GM21367 (cell line): ENCODE measurements around the gene ANO3.

Experiments used
- ATAC-seq: cut with Tn5 transposase; IDR thresholded peaks from one replicate; pipeline ENCODE4 v1.9.1; 2021; ENCODE audit not compliant: unreplicated experiment

Gene ANO3

DNA sequence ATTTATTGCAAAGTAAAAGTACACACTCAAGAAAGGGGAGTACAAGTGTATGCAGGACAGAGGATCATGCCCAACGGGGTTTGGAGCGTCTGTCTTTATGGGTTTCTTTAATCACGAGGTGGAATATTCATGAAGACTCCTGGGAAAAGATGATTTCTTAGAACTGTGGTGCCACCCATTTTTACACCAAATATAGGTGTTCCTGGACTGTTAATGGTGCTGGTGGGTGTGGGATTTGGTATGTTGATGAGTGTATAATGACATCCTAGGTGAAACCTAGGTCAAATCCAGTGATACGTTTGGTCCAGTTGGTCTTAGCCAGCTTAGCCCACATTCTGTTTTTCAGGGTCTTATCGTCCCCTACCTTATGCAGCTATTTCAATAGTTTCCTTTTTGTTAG lies 21.1 kb downstream of the ANO3 start:
- no peak for ATAC-seq

GRCh38 chr11:26359055-26359454 lies 27.1 kb downstream of the ANO3 start:
- no peak for ATAC-seq

DNA sequence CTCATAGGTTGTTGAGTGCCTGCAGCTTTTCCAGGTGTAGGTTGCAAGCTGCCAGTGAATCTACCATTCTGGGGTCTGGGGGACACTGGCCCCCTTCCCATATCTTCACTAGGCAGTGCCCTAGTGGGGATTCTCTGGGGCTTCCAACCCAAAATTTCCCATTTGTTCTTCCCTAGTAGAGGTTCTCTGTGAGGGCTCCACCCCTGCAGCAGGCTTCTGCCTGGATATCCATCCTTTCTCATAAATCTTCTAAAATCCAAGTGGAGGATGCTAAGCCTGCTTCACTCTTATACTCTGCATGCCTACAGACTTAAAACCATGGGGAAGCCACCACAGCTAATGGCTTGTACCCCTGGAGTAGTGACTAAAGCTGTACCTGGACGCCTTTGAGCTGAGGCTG lies 33.4 kb downstream of the ANO3 start:
- no peak for ATAC-seq

DNA sequence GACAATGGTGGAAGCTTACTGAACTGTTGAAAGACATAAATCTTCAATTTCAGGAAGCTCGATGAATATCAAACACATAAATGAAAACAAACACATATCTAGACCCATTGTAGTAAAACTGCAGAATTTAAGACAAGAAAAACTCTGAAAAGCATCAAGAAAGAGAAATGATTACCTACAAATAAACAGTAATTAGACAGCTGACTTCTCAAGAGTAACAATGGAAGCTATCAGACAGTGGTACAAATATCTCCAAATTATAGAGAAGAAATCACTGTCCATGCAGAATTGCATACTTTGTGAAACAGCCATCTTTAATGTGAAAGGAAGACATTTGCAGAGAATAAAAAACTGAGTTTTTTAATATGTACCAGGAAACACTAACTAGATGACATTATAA lies 45.7 kb downstream of the ANO3 start:
- ATAC-seq, result no peak

DNA sequence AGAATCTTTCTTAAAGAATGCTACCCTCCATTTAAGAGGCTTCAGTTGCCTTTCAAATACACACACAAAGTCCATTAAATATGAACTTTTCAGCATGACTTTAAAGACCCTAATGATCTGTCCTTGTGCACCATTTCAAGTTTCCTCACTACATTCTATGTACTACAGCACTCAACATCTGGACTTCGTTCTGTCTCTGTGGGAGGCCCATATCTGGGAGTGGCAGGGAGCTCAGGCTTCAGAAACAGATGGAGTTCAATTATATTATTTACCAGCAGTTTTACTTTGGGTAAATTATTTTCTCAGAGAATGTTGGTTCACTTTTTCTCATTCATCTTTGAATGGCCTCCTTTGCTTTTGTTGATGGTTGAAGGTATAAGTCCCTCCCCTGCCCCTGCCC lies 67.4 kb downstream of the ANO3 start:
- ATAC-seq, result no peak

GRCh38 chr11:26410706-26411366 lies 78.9 kb downstream of the ANO3 start:
- no peak for ATAC-seq

DNA sequence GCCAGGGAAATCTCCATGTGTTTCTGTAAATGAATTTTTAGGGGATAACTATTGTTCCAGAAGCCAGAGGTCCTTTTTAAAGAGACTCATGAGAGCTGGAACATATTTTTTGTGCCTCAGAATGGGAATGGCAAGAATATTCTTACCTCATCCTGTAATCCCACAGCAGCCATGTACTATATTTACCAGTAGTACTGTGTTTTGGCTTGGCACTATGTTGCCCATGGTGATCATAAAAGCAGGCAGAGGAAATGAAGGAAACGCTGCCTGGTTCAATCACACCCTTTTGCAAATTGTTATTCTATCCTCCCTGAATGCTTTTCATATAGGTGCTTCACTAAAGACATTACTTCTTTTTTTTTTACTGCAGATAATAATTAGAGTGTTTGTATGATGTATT lies 81.0 kb downstream of the ANO3 start:
- no peak for ATAC-seq

DNA sequence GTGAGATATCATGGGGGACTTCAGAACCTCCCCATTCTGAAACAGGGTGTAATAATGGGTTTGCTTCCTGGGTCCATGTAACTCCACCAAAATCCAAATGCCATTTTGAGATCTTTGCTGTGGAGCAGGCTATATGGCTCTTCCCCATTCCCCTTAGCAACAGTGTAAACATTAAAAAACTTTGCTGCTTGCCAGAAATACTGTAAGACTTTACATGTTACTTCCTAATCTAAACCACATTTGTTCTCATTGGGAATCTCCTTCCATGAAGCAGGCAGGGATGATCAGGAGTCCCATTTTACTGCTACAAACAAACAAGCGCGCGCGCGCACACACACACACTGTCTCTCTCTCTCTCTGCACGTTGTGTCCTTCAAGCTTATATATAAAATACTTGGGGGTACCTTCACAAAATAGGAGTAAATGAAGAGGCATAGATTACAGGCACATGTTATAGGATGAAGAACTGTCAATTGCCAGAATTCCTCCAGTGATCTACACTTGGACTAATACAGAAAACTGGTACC lies 86.5 kb downstream of the ANO3 start:
- no peak for ATAC-seq

DNA sequence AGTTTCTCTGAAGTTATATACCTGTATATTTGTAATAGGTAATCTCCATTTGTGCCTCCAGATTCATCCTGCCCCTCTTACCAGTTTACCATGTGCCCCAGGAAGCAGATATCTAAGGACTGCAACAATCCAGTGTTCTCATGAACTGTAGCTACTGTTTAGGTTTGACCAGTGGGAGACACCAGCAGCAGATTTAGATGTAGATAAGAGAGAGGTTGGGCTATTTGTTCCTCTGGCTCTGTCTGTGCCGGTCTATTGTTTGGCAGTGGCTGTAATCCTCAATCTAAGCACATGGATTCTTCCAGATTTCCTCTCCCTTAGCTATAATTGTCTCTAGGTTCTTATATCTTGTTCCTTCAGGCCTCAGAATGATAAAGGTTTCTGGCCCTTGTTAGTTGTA lies 88.4 kb downstream of the ANO3 start:
- ATAC-seq, result no peak

DNA sequence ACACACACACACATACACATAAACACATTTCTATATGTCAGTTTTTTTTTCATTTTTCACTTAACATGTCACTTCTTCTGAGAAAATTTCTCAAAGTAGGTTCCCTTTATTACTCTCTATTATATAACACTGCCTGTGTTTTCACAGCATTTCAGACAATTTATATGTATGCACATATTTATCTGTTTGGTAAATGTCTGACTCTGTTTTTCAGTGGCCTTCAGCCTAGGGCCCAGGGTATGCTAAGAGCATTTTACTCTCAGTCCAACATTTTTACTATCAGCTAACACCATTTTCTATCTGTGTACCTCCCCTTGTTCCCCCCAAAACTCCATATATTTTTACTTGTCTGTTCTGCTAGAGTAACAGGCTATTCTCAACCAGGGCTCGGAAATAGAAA lies 92.3 kb downstream of the ANO3 start:
- ATAC-seq, result no peak

GRCh38 chr11:26439854-26440253 lies 107.9 kb downstream of the ANO3 start:
- ATAC-seq, result no peak

- no peak for ATAC-seq
These were observed 110.2 kb downstream of the ANO3 start for GRCh38 chr11:26442131-26442530.

GRCh38 chr11:26443617-26444016 lies 111.7 kb downstream of the ANO3 start:
- no peak for ATAC-seq

DNA sequence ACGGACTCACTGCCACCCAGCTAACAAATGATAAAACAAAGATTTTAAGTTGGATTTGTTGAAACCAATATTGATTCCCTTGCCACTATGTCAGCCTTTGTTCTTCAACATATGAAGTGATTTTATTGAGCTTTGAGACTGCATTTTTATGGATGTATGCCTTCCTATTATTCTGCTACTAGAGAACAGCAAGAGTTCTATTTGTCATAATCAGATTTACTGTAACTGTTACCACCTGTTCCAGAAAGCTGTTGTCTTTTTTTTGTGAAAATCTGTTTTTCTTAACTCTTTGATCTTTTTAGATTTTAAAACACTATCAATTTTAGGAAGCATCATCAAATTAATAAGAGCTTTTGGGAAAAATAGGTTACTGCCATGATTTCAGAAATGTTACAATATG lies 125.7 kb downstream of the ANO3 start:
- ATAC-seq, result no peak

GRCh38 chr11:26465274-26465673 lies 133.3 kb downstream of the ANO3 start:
- ATAC-seq, result no peak

DNA sequence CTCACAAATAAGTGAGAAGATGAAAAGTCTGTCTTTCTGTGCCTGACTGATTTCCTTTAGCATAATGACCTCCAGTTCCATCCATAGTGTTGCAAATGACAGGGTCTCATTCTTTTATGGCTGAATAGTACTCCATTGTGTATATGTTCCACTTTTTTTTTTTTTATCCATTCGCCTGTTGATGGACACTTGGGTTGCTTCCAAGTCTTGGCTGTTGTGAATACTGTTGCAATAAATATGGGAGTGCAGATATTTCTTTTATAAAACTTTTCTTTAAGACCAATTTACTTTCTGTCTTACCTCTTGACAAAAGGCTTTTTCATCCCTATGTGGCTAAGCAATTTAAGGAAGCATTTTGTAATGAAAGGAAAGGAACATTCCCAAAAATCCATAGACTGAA lies 135.6 kb downstream of the ANO3 start:
- ATAC-seq, result no peak

DNA sequence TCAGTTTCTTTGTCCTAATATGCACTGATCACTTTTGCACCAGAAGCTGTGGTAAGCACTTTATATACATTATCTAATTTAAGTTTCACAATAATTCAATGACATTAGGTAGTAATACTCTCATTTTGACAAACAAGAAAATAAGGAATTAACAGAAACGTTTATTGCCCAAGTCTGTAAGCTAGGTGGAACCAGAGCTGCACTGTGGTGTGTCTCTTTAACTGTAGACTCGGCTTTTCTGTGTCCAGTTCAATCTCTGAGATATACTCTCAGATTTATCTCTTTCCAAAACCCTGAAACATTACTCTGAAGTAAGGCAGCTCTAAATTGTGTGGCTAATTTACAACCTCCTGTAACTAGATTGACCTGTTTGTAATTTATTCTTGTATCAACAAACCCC lies 139.1 kb downstream of the ANO3 start:
- no peak for ATAC-seq

DNA sequence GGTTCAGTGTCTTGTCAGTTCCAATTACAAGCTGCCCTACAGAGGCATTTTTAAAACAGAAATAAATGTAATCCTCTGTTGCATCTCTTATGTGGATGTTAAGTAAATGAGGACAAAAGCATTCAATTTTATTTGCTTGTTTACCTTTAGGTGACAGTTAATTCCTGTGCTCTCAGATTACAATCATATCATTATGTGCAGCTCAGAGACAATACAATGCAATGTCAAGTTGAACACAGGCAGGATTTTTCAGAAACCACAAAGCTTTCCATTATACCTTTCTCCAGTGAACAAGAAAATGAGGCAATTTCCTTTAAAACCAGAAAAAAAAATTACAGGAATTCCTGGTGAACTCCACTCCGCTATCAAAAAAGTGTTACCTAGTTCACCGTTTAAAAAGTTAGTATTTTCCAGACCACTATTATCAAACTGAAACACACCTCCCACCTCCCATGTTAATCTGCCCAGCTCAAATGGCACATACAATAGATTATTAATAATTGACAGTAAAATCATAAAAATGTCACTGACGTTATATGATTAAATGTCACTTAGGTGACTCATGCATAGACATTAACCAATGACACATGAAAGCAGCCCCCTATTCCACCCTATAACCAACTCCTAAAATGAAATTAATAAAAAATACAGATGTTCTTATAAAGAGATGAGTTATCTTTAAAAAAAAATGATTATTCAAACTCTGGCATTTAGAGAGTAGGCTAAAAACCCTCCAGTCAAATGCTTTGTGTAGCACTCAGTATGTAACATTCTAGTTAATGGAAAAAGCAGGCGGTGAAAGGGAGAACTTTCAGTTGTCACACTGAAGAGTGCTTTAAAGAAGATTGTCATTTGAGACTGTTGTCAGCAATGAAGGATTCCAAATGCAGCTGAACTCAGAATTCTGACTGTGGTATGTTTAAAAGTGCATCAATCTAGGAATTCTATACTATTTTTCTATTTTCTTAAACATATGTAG lies 141.6 kb downstream of the ANO3 start:
- no peak for ATAC-seq

GRCh38 chr11:26474401-26474800 lies 142.5 kb downstream of the ANO3 start:
- ATAC-seq, result no peak

- ATAC-seq, result no peak
These were observed 145.5 kb downstream of the ANO3 start for GRCh38 chr11:26477396-26477795.

DNA sequence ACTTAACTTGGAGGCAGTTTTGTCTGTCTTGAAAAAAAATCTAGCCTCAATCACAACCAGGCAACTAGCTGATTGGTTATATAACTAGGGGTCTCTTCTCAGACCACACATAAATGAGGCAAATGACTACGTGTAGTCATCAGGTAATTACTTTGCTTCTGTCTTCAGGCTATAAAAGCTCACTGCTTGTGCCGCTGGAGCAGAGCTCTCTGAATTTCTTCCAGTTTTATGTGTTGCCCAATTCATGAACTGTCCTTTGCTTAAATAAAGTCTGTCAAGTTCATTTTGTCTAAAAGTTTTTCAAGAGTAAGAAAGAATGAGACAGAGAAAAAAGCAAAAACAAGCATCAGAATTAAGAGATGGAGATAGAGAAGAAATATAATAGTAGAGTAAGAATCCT lies 146.8 kb downstream of the ANO3 start:
- no peak for ATAC-seq

DNA sequence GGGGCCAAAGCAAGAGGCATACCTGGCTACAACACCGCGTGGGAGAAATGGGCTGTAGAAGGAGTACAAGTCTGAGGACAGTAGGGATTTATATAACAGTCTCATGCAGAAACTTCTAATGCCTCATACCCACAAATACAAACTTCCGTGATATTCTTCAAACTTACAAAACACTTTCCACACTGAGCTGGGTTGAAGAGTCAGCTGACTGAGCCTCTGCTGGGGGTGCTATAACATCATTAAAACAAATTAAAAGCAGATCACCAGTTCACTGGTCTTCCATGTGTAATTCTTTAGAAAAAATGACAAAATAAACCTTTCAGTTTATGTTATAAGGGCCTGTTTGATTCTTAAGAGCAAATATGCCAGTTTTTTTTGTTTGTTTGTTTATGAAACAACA lies 148.1 kb downstream of the ANO3 start:
- no peak for ATAC-seq
